ENCODE measurements around the gene FADS6.

GRCh38 chr17:74859459-74860228, 33.8 kb downstream of the FADS6 start, which contains the start of gene GRIN2C:
- TF ChIP-seq POLR2A (IDR thresholded peaks at IDR 0.05; ENCODE audit: low read depth, low read length) (no peak), CTCF (IDR thresholded peaks at IDR 0.05; ENCODE audit: extremely low read depth in 1 of 2, insufficient read depth in 1 of 2, low read depth in 1 of 2, low read length in 2 of 2) (no peak), EZH2 (IDR thresholded peaks at IDR 0.05; ENCODE audit: borderline replicate concordance, low read depth, low read length, severe bottlenecking) (no peak), MYC (IDR thresholded peaks at IDR 0.05; ENCODE audit: low read depth, low read length) (no peak), GATA2 (IDR thresholded peaks at IDR 0.05; ENCODE audit: insufficient read depth, insufficient read length, low read depth, low read length) (no peak), POLR2AphosphoS5 (IDR thresholded peaks at IDR 0.05; ENCODE audit: insufficient read depth, low read depth, low read length) (no peak), MAX (IDR thresholded peaks at IDR 0.05; ENCODE audit: insufficient read depth, insufficient read length) (no peak), FOS (IDR thresholded peaks at IDR 0.05; ENCODE audit: borderline replicate concordance, insufficient read depth, low read length) (no peak), JUN (IDR thresholded peaks at IDR 0.05; ENCODE audit: borderline replicate concordance, insufficient read depth, insufficient read length, low read depth) (no peak)

All from endothelial cell of umbilical vein (primary cell).